Measurements from ENCODE around the gene GTF2H4.
"Not testable (repeated sequence)": the region's sequence is repeated elsewhere in the genome, so short reads cannot be mapped to it uniquely, and the experiment has no call there.

Gene GTF2H4

GRCh38 chr6:30895343-30895742, 12.7 kb upstream of the GTF2H4 start:
- DNase-seq = no peak

GRCh38 chr6:30896541-30896940, 11.5 kb upstream of the GTF2H4 start:
- no peak for DNase-seq

- DNase-seq = no peak
Observed at GRCh38 chr6:30897882-30898281, 10.1 kb upstream of the GTF2H4 start.

GRCh38 chr6:30898750-30899360, 9.2 kb upstream of the GTF2H4 start:
- DNase-seq = no peak

GRCh38 chr6:30900863-30901417, 7.1 kb upstream of the GTF2H4 start:
- DNase-seq = no peak

GRCh38 chr6:30901436-30901835, 6.6 kb upstream of the GTF2H4 start:
- no peak for DNase-seq

- not testable (repeated sequence) for DNase-seq
Observed at GRCh38 chr6:30902196-30902595, 5.8 kb upstream of the GTF2H4 start.

GRCh38 chr6:30902709-30903108, 5.3 kb upstream of the GTF2H4 start:
- no peak for DNase-seq

GRCh38 chr6:30903236-30903635, 4.8 kb upstream of the GTF2H4 start:
- DNase-seq = no peak

- DNase-seq = not testable (repeated sequence)
Observed at GRCh38 chr6:30907290-30907757, 683 bp upstream of the GTF2H4 start.

GRCh38 chr6:30908700-30909099, 693 bp downstream of the GTF2H4 start:
- DNase-seq = no peak

GRCh38 chr6:30910473-30910872, 2.5 kb downstream of the GTF2H4 start:
- not testable (repeated sequence) for DNase-seq

- DNase-seq = no peak
Observed at GRCh38 chr6:30912746-30913520, 4.9 kb downstream of the GTF2H4 start.

- no peak for DNase-seq
Observed at GRCh38 chr6:30913721-30914075, 5.7 kb downstream of the GTF2H4 start.

- peak; percentile 79 for DNase-seq
Observed at GRCh38 chr6:30914076-30914853, 6.3 kb downstream of the GTF2H4 start, which contains the start of gene VARS2. VARS2 (plus strand) TSS chr6:30914238; CDS start chr6:30914837, 599 bp downstream.

GRCh38 chr6:30914854-30915590, 7.0 kb downstream of the GTF2H4 start:
- no peak for DNase-seq

GRCh38 chr6:30915591-30915946, 7.6 kb downstream of the GTF2H4 start:
- DNase-seq = peak; percentile 48

- no peak for DNase-seq
Observed at GRCh38 chr6:30917041-30917440, 9.0 kb downstream of the GTF2H4 start.

- no peak for DNase-seq
Observed at GRCh38 chr6:30917487-30917886, 9.5 kb downstream of the GTF2H4 start.

GRCh38 chr6:30918670-30919069, 10.7 kb downstream of the GTF2H4 start:
- no peak for DNase-seq

GRCh38 chr6:30922447-30922852, 14.4 kb downstream of the GTF2H4 start:
- DNase-seq = no peak

- DNase-seq = not testable (repeated sequence)
Observed at GRCh38 chr6:30924040-30924627, 16.1 kb downstream of the GTF2H4 start.
